ENCODE measurements around the gene ROBO3.

GRCh38 chr11:124864892-124865180 is 396 bp upstream of the ROBO3 start:
- TF ChIP-seq, protein P1, sequence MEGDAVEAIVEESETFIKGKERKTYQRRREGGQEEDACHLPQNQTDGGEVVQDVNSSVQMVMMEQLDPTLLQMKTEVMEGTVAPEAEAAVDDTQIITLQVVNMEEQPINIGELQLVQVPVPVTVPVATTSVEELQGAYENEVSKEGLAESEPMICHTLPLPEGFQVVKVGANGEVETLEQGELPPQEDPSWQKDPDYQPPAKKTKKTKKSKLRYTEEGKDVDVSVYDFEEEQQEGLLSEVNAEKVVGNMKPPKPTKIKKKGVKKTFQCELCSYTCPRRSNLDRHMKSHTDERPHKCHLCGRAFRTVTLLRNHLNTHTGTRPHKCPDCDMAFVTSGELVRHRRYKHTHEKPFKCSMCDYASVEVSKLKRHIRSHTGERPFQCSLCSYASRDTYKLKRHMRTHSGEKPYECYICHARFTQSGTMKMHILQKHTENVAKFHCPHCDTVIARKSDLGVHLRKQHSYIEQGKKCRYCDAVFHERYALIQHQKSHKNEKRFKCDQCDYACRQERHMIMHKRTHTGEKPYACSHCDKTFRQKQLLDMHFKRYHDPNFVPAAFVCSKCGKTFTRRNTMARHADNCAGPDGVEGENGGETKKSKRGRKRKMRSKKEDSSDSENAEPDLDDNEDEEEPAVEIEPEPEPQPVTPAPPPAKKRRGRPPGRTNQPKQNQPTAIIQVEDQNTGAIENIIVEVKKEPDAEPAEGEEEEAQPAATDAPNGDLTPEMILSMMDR (IDR thresholded peaks at IDR 0.05): no peak
- TF ChIP-seq POLR2A (IDR thresholded peaks at IDR 0.05): no peak

Data from thyroid gland (tissue), 4 donors.